Breast epithelium (tissue), 4 donors: ENCODE measurements around the gene SOX3. TPM values are rescaled to one million over a fixed set of nuclear protein-coding genes. Genes with fewer than 3 reads are reported as not detected.

Source experiments
- DNase-seq, 2 donors: peaks; one replicate each; pipeline ENCODE4 v3.0.0-alpha.2; 2019; ENCODE audit warnings: low spot score in 2 of 2
- H3K27ac ChIP-seq, 2 donors: fragments of 200-600 bp; sonication (generic) in 1 of 2; one replicate each; pipeline ENCODE4 v1.5.1; 2016 to 2019; ENCODE audit warnings: mild to moderate bottlenecking in 1 of 2
- H3K27me3 ChIP-seq, 2 donors: fragments of 200-600 bp; sonication (generic) in 1 of 2; one replicate each; pipeline versions ENCODE4 v1.5.1 to v1.6.0; 2017 to 2019; ENCODE audit warnings: control low read depth in 1 of 2, mild to moderate bottlenecking in 1 of 2
- H3K36me3 ChIP-seq: fragments of 200-600 bp; one replicate; pipeline ENCODE4 v1.5.1; 2019
- H3K4me1 ChIP-seq, 2 donors: fragments of 200-600 bp; sonication (generic); one replicate each; pipeline ENCODE4 v1.5.1; 2016 to 2019; ENCODE audit warnings: control low read depth in 1 of 2
- H3K4me3 ChIP-seq, 3 donors: fragments of 200-600 bp; sonication (generic); 1 replicate in 2 of 3; 2 replicates in 1 of 3; pipeline ENCODE4 v1.5.1; 2016 to 2019; ENCODE audit warnings: mild to moderate bottlenecking in 3 of 3, moderate library complexity in 2 of 3
- H3K9me3 ChIP-seq, 2 donors: fragments of 200-600 bp; sonication (generic) in 1 of 2; one replicate each; pipeline ENCODE4 v1.5.1; 2016 to 2019; ENCODE audit warnings: control low read depth in 1 of 2
- POLR2A ChIP-seq: fragments of 450-650 bp; IDR thresholded peaks from one replicate; pipeline ENCODE4 v1.6.1; 2016; ENCODE audit warnings: antibody characterized with exemption, mild to moderate bottlenecking, moderate library complexity
- POLR2AphosphoS5 ChIP-seq, 3 donors: sonication (generic); formaldehyde crosslinking; IDR thresholded peaks; one replicate each; pipeline ENCODE4 v1.6.1; 2017; ENCODE audit warnings: antibody characterized with exemption in 3 of 3
- intact Hi-C: fragments of 100-400 bp; cut with DNase I; formaldehyde crosslinking; loops from one replicate; pipeline ENCODE4 v1.15.1; 2023; ENCODE audit warnings: low total_unique reads
- total RNA-seq, 3 donors: library from RNA; depleted of rRNA; stranded (reverse); fragments of >200 nt; gene quantifications; one replicate each; pipeline ENCODE4 v1.1.0, GENCODE V29; 2016
- TF ChIP-seq, protein P1 (sequence below), 3 donors: fragments of 450-650 bp; IDR thresholded peaks; one replicate each; pipeline ENCODE4 v1.5.1; 2016 to 2017; ENCODE audit warnings: antibody characterized with exemption in 3 of 3, mild to moderate bottlenecking in 3 of 3, moderate library complexity in 3 of 3

Gene SOX3
- total RNA-seq, 3 donors from 2014 or later = not detected

GRCh38 chrX:140521393-140521792 is 16.5 kb upstream of the SOX3 start:
- Histone ChIP-seq H3K36me3 (no peaks in the 10 kb centered on the region), H3K4me3 (no peak overlapping the region), H3K27ac (no peak overlapping the region), H3K27me3 (peaks cover 0 to 42% of the 10 kb centered on the region in 2 donors), H3K9me3 (no peaks in the 10 kb centered on the region), H3K4me1 (no peaks in the 10 kb centered on the region)
- no peak for TF ChIP-seq POLR2AphosphoS5 (IDR thresholded peaks at IDR 0.05)
- intact Hi-C loops = no loop called here
- DNase-seq = no peak

DNA sequence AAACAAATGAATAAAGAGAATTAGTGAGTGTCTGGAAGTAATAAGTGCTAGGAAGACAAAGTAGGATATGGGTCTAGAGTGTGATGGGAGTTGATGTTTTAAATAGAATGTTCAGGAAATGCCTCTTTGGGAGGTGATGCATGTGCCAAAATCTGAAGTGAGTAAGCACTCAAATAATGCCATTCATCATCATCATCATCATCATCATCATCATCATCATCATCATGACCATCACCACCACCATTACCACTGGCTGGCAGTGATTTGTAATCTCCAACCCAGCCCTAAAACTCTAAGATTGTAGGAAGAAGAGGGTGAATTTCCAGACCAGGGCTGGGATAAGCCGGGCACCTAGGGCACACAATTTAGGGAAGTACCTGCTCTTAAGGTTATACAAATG is 9.7 kb upstream of the SOX3 start:
- intact Hi-C loops = no loop called here
- H3K9me3 ChIP-seq = no peaks in the 10 kb centered on the region
- no peak for DNase-seq
- TF ChIP-seq POLR2A (no peak), POLR2AphosphoS5 (IDR thresholded peaks at IDR 0.05) (no peak)
- TF ChIP-seq, protein P1, sequence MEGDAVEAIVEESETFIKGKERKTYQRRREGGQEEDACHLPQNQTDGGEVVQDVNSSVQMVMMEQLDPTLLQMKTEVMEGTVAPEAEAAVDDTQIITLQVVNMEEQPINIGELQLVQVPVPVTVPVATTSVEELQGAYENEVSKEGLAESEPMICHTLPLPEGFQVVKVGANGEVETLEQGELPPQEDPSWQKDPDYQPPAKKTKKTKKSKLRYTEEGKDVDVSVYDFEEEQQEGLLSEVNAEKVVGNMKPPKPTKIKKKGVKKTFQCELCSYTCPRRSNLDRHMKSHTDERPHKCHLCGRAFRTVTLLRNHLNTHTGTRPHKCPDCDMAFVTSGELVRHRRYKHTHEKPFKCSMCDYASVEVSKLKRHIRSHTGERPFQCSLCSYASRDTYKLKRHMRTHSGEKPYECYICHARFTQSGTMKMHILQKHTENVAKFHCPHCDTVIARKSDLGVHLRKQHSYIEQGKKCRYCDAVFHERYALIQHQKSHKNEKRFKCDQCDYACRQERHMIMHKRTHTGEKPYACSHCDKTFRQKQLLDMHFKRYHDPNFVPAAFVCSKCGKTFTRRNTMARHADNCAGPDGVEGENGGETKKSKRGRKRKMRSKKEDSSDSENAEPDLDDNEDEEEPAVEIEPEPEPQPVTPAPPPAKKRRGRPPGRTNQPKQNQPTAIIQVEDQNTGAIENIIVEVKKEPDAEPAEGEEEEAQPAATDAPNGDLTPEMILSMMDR (IDR thresholded peaks at IDR 0.05) = no peak
- H3K27me3 ChIP-seq = peaks cover 0 to 40% of the 10 kb centered on the region in 2 donors
- no peaks in the 10 kb centered on the region for H3K36me3 ChIP-seq
- H3K4me3 ChIP-seq = no peak overlapping the region
- no peak overlapping the region for H3K27ac ChIP-seq
- no peaks in the 10 kb centered on the region for H3K4me1 ChIP-seq

- intact Hi-C loops = no loop called here
- no peaks in the 10 kb centered on the region for H3K4me1 ChIP-seq
- no peak overlapping the region for H3K4me3 ChIP-seq
- no peak overlapping the region for H3K27ac ChIP-seq
- TF ChIP-seq POLR2A (no peak), POLR2AphosphoS5 (IDR thresholded peaks at IDR 0.05) (no peak)
- TF ChIP-seq, protein P1 (IDR thresholded peaks at IDR 0.05) = no peak
- H3K9me3 ChIP-seq = no peaks in the 10 kb centered on the region
- H3K27me3 ChIP-seq = peaks cover 3 to 77% of the 10 kb centered on the region in 2 donors
- DNase-seq = no peak
- H3K36me3 ChIP-seq = no peaks in the 10 kb centered on the region
These were observed 6.0 kb upstream of the SOX3 start for GRCh38 chrX:140510895-140511295.

DNA sequence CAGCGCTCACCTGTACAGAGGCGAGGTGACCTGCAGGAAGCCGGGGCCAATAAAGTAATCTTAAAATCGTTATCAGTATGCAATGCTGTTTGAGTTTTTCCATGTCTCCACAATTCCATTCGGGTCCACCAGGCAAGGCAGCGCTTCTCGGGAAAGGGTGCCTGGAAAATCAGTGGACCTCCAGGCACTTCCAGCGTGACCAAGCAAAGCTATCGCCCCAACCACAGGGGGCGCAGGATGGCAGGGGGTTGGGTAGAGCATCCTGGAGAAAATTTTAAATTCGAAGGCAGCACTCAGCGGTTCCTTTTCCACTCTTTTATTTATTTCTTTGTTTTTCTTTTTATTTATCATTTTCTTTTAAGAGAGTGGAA is 5.4 kb upstream of the SOX3 start:
- DNase-seq = no peak
- TF ChIP-seq, protein P1 (IDR thresholded peaks at IDR 0.05) = no peak
- TF ChIP-seq POLR2A = no peak
- TF ChIP-seq POLR2AphosphoS5 (IDR thresholded peaks at IDR 0.05) = no peak
- no peaks in the 10 kb centered on the region for H3K36me3 ChIP-seq
- peaks cover 3 to 83% of the 10 kb centered on the region in 2 donors for H3K27me3 ChIP-seq
- intact Hi-C loops = no loop called here
- H3K9me3 ChIP-seq = no peaks in the 10 kb centered on the region
- H3K27ac ChIP-seq = no peak overlapping the region
- no peak overlapping the region for H3K4me3 ChIP-seq
- H3K4me1 ChIP-seq = no peaks in the 10 kb centered on the region

DNA sequence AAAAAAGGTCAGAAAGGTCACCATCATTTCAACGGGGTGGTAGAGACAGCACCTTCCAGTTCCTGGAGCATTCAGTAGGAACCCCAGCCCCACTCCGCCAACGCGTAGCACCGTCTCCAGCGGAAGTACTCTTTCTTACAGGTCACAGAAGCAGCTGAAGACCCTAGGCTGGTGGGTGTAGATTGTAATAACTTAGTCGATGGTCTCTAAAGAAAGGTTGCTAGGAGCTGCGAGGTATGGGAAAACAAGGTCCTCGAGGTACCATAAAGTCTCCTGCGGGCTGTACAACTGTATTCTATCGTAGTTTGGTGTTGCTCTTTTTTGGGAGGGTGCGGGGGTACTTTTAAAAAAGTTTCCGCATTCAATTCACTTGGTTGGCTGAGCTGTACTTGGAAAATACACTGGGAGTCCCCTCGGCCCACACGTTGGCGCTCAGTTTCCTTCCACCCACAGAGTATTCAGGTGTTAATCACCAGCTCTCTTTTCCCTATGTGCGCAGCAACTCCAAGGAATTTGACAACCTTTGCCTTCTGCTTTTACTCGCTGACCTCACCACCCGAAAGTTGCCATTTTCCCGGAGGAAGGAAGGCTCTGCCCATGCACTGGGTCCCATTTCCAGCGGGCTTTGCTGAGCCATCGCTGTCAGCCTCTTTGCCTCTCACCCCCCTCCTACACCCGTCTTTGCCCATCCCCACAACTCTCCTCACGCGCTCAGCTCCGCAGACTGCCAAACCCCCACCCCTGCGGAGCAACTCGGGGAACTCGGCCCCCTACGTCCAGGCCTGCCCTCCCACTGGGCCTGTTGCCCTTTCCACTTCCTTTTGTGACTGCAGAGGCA is 4.8 kb upstream of the SOX3 start:
- Histone ChIP-seq H3K27me3 (peaks cover 3 to 89% of the 10 kb centered on the region in 2 donors), H3K27ac (no peak overlapping the region), H3K36me3 (no peaks in the 10 kb centered on the region), H3K9me3 (no peaks in the 10 kb centered on the region), H3K4me1 (no peaks in the 10 kb centered on the region), H3K4me3 (no peak overlapping the region)
- TF ChIP-seq, protein P1 (IDR thresholded peaks at IDR 0.05) = no peak
- no peak for TF ChIP-seq POLR2A
- TF ChIP-seq POLR2AphosphoS5 (IDR thresholded peaks at IDR 0.05) = no peak
- no peak for DNase-seq
- intact Hi-C loops = no loop called here
